Umbilical cord (tissue), 2 donors: ENCODE measurements around the gene CAPN15. TPM values are rescaled to one million over a fixed set of nuclear protein-coding genes. Genes with fewer than 3 reads are reported as not detected.
"Not testable (repeated sequence)": the region's sequence is repeated elsewhere in the genome, so short reads cannot be mapped to it uniquely, and the experiment has no call there.

Experiments
- DNase-seq: peaks from one replicate; pipeline ENCODE4 v3.0.0-alpha.2; 2015; ENCODE audit warnings: low spot score
- total RNA-seq: library from RNA; depleted of rRNA; stranded (reverse); fragments of >200 nt; gene quantifications from one replicate; pipeline ENCODE4 v1.2.3, GENCODE V29; 2014; ENCODE audit warnings: low replicate concordance; ENCODE audit not compliant: insufficient read depth

CAPN15 gene
- total RNA-seq, 1 donor from 2014 or later = 26.5 TPM

GRCh38 chr16:506246-506546 lies 21.3 kb upstream of the CAPN15 start:
- no peak for DNase-seq

GRCh38 chr16:507527-507926 lies 20.0 kb upstream of the CAPN15 start:
- not testable (repeated sequence) for DNase-seq

GRCh38 chr16:507996-508395 lies 19.5 kb upstream of the CAPN15 start:
- DNase-seq = no peak

GRCh38 chr16:508884-509736 lies 18.4 kb upstream of the CAPN15 start:
- peak; percentile 35 for DNase-seq

- no peak for DNase-seq
These were observed 17.3 kb upstream of the CAPN15 start for GRCh38 chr16:510066-510825.

- no peak for DNase-seq
These were observed 14.7 kb upstream of the CAPN15 start for GRCh38 chr16:512802-513201.

- no peak for DNase-seq
These were observed 13.6 kb upstream of the CAPN15 start for GRCh38 chr16:513950-514349.

GRCh38 chr16:515175-515938 lies 12.2 kb upstream of the CAPN15 start:
- no peak for DNase-seq

GRCh38 chr16:515939-516226 lies 11.6 kb upstream of the CAPN15 start:
- no peak for DNase-seq

- DNase-seq = no peak
These were observed 11.2 kb upstream of the CAPN15 start for GRCh38 chr16:516301-516700.

GRCh38 chr16:518858-519257 lies 8.7 kb upstream of the CAPN15 start:
- no peak for DNase-seq

GRCh38 chr16:519425-519824 lies 8.1 kb upstream of the CAPN15 start:
- DNase-seq = no peak

- DNase-seq = no peak
These were observed 7.4 kb upstream of the CAPN15 start for GRCh38 chr16:519841-520687.

- no peak for DNase-seq
These were observed 6.7 kb upstream of the CAPN15 start for GRCh38 chr16:520847-521246.

- no peak for DNase-seq
These were observed 5.9 kb upstream of the CAPN15 start for GRCh38 chr16:521381-522210.

- no peak for DNase-seq
These were observed 5.0 kb upstream of the CAPN15 start for GRCh38 chr16:522320-523096.

- no peak for DNase-seq
These were observed 4.3 kb upstream of the CAPN15 start for GRCh38 chr16:523097-523741.

- DNase-seq = no peak
These were observed 3.1 kb upstream of the CAPN15 start for GRCh38 chr16:524274-525040.

GRCh38 chr16:525123-525519 lies 2.4 kb upstream of the CAPN15 start:
- DNase-seq = no peak
